Measurements from ENCODE around the gene FSCB.

GRCh38 chr14:44477953-44478352 is 29.1 kb downstream of the FSCB start:
- TF ChIP-seq, protein P1, sequence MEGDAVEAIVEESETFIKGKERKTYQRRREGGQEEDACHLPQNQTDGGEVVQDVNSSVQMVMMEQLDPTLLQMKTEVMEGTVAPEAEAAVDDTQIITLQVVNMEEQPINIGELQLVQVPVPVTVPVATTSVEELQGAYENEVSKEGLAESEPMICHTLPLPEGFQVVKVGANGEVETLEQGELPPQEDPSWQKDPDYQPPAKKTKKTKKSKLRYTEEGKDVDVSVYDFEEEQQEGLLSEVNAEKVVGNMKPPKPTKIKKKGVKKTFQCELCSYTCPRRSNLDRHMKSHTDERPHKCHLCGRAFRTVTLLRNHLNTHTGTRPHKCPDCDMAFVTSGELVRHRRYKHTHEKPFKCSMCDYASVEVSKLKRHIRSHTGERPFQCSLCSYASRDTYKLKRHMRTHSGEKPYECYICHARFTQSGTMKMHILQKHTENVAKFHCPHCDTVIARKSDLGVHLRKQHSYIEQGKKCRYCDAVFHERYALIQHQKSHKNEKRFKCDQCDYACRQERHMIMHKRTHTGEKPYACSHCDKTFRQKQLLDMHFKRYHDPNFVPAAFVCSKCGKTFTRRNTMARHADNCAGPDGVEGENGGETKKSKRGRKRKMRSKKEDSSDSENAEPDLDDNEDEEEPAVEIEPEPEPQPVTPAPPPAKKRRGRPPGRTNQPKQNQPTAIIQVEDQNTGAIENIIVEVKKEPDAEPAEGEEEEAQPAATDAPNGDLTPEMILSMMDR (conservative IDR thresholded peaks at IDR 0.05; ENCODE audit: low read depth, low read length), result no peak
- TF ChIP-seq EZH2 (IDR thresholded peaks at IDR 0.05; ENCODE audit: low read length, unreplicated experiment), result no peak
